WTC11 (cell line): ENCODE measurements around the gene OTOG.

ENCODE experiments used
- AFF4 ChIP-seq: sonication (generic); formaldehyde crosslinking; IDR thresholded peaks from 2 replicates; pipeline ENCODE4 v1.8.1; 2023; ENCODE audit warnings: mild to moderate bottlenecking, missing genetic modification reagents, borderline replicate concordance
- ATF2 ChIP-seq: sonication (generic); formaldehyde crosslinking; IDR thresholded peaks from 2 replicates; pipeline ENCODE4 v1.8.1; 2022; ENCODE audit warnings: low read depth, missing genetic modification reagents, borderline replicate concordance
- CTCF ChIP-seq: fragments of 200-600 bp; IDR thresholded peaks from 2 replicates; pipeline ENCODE4 v1.8.0; 2022; ENCODE audit warnings: antibody characterized with exemption
- GABPB1 ChIP-seq: sonication (generic); formaldehyde crosslinking; IDR thresholded peaks from 2 replicates; pipeline ENCODE4 v1.8.1; 2023; ENCODE audit warnings: mild to moderate bottlenecking, missing genetic modification reagents
- IRF2 ChIP-seq: sonication (generic); formaldehyde crosslinking; IDR thresholded peaks from 2 replicates; pipeline ENCODE4 v1.8.0; 2022; ENCODE audit warnings: low read depth, missing genetic modification reagents, borderline replicate concordance
- NFE2L1 ChIP-seq: sonication (generic); formaldehyde crosslinking; IDR thresholded peaks from 2 replicates; pipeline ENCODE4 v1.8.1; 2023; ENCODE audit warnings: missing genetic modification reagents
- NR1H2 ChIP-seq: sonication (generic); formaldehyde crosslinking; IDR thresholded peaks from 2 replicates; pipeline ENCODE4 v1.9.0; 2021; ENCODE audit warnings: mild to moderate bottlenecking, moderate library complexity, missing genetic modification reagents
- ZNF396 ChIP-seq: fragments of 250-450 bp; sonication (Bioruptor Pico); IDR thresholded peaks from 2 replicates; pipeline ENCODE4 v1.8.0; 2021; ENCODE audit warnings: mild to moderate bottlenecking, moderate library complexity, borderline replicate concordance
- ZNF532 ChIP-seq: fragments of 250-450 bp; sonication (Bioruptor Pico); IDR thresholded peaks from 2 replicates; pipeline ENCODE4 v1.9.0; 2021; ENCODE audit warnings: mild to moderate bottlenecking, borderline replicate concordance
- ZNF671 ChIP-seq: fragments of 250-450 bp; sonication (Bioruptor Pico); IDR thresholded peaks from 2 replicates; pipeline ENCODE4 v1.8.0; 2021; ENCODE audit warnings: mild to moderate bottlenecking
- ZSCAN18 ChIP-seq: fragments of 250-450 bp; sonication (Bioruptor Pico); IDR thresholded peaks from 2 replicates; pipeline ENCODE4 v2.1.2; 2022; ENCODE audit warnings: mild to moderate bottlenecking, moderate library complexity
- TF ChIP-seq, protein P1 (sequence below): sonication (generic); formaldehyde crosslinking; IDR thresholded peaks from 2 replicates; pipeline ENCODE4 v1.8.1; 2023; ENCODE audit warnings: mild to moderate bottlenecking, missing genetic modification reagents, moderate library complexity
- TF ChIP-seq, protein P2 (sequence below): sonication (generic); formaldehyde crosslinking; IDR thresholded peaks from 2 replicates; pipeline ENCODE4 v1.8.0; 2022; ENCODE audit warnings: mild to moderate bottlenecking, missing genetic modification reagents

- TF ChIP-seq ATF2 (CRISPR knock-in tag), result no peak
- no peak for TF ChIP-seq NFE2L1 (CRISPR knock-in tag)
- no peak for TF ChIP-seq CTCF
- TF ChIP-seq, protein P1, sequence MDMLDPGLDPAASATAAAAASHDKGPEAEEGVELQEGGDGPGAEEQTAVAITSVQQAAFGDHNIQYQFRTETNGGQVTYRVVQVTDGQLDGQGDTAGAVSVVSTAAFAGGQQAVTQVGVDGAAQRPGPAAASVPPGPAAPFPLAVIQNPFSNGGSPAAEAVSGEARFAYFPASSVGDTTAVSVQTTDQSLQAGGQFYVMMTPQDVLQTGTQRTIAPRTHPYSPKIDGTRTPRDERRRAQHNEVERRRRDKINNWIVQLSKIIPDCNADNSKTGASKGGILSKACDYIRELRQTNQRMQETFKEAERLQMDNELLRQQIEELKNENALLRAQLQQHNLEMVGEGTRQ (CRISPR knock-in tag), result no peak
- TF ChIP-seq AFF4 (CRISPR knock-in tag), result no peak
- TF ChIP-seq ZNF396, result no peak
- TF ChIP-seq IRF2, result no peak
- TF ChIP-seq GABPB1 (CRISPR knock-in tag), result no peak
- no peak for TF ChIP-seq ZSCAN18 (CRISPR knock-in tag)
- TF ChIP-seq, protein P2, sequence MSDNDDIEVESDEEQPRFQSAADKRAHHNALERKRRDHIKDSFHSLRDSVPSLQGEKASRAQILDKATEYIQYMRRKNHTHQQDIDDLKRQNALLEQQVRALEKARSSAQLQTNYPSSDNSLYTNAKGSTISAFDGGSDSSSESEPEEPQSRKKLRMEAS (CRISPR knock-in tag), result no peak
- no peak for TF ChIP-seq ZNF671 (CRISPR knock-in tag)
- no peak for TF ChIP-seq ZNF532
- TF ChIP-seq NR1H2 (CRISPR knock-in tag), result no peak
These were observed 5.7 kb upstream of the OTOG start for GRCh38 chr11:17541330-17541885.
